Mammary epithelial cell (primary cell): ENCODE measurements around the gene CBX1.

Experiments used
- EZH2 ChIP-seq: IDR thresholded peaks from 2 replicates; pipeline ENCODE4 v1.6.1; 2012; ENCODE audit warnings: low read length, inconsistent platforms, borderline replicate concordance
- TF ChIP-seq, protein P1 (sequence below), 2 donors: IDR thresholded peaks in 1 of 2; conservative IDR thresholded peaks in 1 of 2; 2 replicates each; pipeline ENCODE4 v1.5.1; 2011 to 2012; ENCODE audit warnings: inconsistent platforms in 2 of 2, low read length in 2 of 2, mild to moderate bottlenecking in 2 of 2, control low read depth in 1 of 2, low read depth in 1 of 2; ENCODE audit not compliant: insufficient read depth in 1 of 2; ENCODE audit errors: extremely low read depth in 1 of 2

DNA sequence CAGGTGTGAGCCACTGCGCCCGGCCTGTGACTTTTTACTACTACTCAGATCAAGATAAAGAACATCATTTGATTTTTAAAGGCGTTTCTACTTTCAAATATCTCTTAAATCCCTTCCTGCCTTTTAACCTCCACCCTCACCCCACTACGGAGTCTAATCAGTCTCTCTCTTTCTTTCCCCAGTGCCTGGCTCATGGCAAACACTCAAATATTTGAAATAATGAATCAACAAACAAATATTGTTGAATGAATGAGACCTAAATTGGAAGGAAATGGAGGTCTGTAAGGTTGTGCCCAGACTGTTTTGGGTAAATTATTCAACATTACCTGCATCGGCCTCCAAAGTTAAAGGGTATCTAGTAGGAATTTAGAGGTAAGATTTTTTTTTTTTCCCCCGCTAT lies 78.4 kb downstream of the CBX1 start:
- TF ChIP-seq, protein P1, sequence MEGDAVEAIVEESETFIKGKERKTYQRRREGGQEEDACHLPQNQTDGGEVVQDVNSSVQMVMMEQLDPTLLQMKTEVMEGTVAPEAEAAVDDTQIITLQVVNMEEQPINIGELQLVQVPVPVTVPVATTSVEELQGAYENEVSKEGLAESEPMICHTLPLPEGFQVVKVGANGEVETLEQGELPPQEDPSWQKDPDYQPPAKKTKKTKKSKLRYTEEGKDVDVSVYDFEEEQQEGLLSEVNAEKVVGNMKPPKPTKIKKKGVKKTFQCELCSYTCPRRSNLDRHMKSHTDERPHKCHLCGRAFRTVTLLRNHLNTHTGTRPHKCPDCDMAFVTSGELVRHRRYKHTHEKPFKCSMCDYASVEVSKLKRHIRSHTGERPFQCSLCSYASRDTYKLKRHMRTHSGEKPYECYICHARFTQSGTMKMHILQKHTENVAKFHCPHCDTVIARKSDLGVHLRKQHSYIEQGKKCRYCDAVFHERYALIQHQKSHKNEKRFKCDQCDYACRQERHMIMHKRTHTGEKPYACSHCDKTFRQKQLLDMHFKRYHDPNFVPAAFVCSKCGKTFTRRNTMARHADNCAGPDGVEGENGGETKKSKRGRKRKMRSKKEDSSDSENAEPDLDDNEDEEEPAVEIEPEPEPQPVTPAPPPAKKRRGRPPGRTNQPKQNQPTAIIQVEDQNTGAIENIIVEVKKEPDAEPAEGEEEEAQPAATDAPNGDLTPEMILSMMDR (conservative IDR thresholded peaks at IDR 0.05 in 1 of 2, IDR thresholded peaks at IDR 0.05 in 1 of 2; ENCODE audit: extremely low read depth in 1 of 2, insufficient read depth in 1 of 2, low read depth in 1 of 2, low read length in 2 of 2), result no peak
- TF ChIP-seq EZH2, result no peak
